ENCODE measurements around the gene HEPN1. TPM values are rescaled to one million over a fixed set of nuclear protein-coding genes. Genes with fewer than 3 reads are reported as not detected.

HEPN1 gene
- total and polyA plus RNA-seq, 2 of the 8 experiments (the other 6 are each of a cell fraction or from before 2014, with no cell fraction given), result not detected

GRCh38 chr11:124916370-124916710, 2.7 kb upstream of the HEPN1 start:
- Histone ChIP-seq H3K14ac (ENCODE audit: insufficient read length) (no peak overlapping the region), H2BK5ac (ENCODE audit: low read depth, low read length) (no peak overlapping the region), H3K23ac (ENCODE audit: insufficient read length) (no peak overlapping the region), H3K4me2 (ENCODE audit: insufficient read depth in 1 of 2, low read depth in 2 of 2, low read length in 2 of 2) (no peak overlapping the region), H4K91ac (replicated peaks; ENCODE audit: insufficient read length, low read length) (no peak overlapping the region), H3K9ac (replicated peaks in 1 of 4; ENCODE audit: extremely low read depth in 1 of 4, low read depth in 3 of 4, low read length in 3 of 4) (no peak overlapping the region), H2BK15ac (ENCODE audit: low read length) (no peak overlapping the region), H4K5ac (ENCODE audit: insufficient read length, low read depth, low read length) (no peak overlapping the region), H3K27ac (ENCODE audit: low read depth, low read length) (no peak overlapping the region), H2BK12ac (ENCODE audit: low read depth, low read length) (no peak overlapping the region), H3K79me2 (ENCODE audit: control insufficient read depth in 1 of 2, insufficient read depth in 2 of 2, low read length in 2 of 2) (no peaks in the 10 kb centered on the region), H3K18ac (ENCODE audit: extremely low read depth, low read length) (no peak overlapping the region), H4K20me1 (replicated peaks in 1 of 2; ENCODE audit: control insufficient read depth in 1 of 2, insufficient read depth in 2 of 2, low read length in 2 of 2) (no peaks in the 10 kb centered on the region), H3K23me2 (ENCODE audit: low read depth, low read length) (peaks cover 5% of the 10 kb centered on the region), H2AFZ (ENCODE audit: low read length) (no peak overlapping the region), H3K4me1 (replicated peaks in 1 of 4; ENCODE audit: control insufficient read depth in 3 of 4, insufficient read depth in 4 of 4, low read length in 3 of 4) (peaks cover 0 to 4% (median 2%) of the 10 kb centered on the region in 4 experiments; a peak in 3 of 7 replicates), H3K36me3 (ENCODE audit: control insufficient read depth in 2 of 4, insufficient read depth in 4 of 4, low read length in 3 of 4) (no peaks in the 10 kb centered on the region), H3K79me1 (ENCODE audit: low read depth, low read length) (no peaks in the 10 kb centered on the region), H2BK20ac (ENCODE audit: low read length) (no peak overlapping the region), H3K4me3 (ENCODE audit: extremely low read depth in 1 of 4, insufficient read depth in 2 of 4, low read depth in 3 of 4, low read length in 4 of 4) (no peak overlapping the region), H2BK120ac (replicated peaks; ENCODE audit: low read depth, low read length) (no peak overlapping the region), H4K8ac (ENCODE audit: extremely low read depth, insufficient read depth, low read length) (no peak overlapping the region), H3K9me3 (ENCODE audit: insufficient read depth in 2 of 2, low read depth in 1 of 2, low read length in 1 of 2) (peaks cover 0 to 8% of the 10 kb centered on the region in 2 experiments; a peak in 2 of 4 replicates), H3K4ac (replicated peaks; ENCODE audit: insufficient read length, low read depth, low read length) (no peak overlapping the region), H3K56ac (replicated peaks; ENCODE audit: insufficient read length, low read depth, low read length) (no peak overlapping the region), H2AK5ac (ENCODE audit: low read depth, low read length) (no peak overlapping the region), H3K27me3 (replicated peaks in 1 of 4; ENCODE audit: control insufficient read depth in 3 of 4, extremely low read depth in 1 of 4, insufficient read depth in 3 of 4, low read length in 3 of 4) (peaks cover 2 to 25% (median 19%) of the 10 kb centered on the region in 4 experiments)
- FAIRE-seq (no peak), DNase-seq (ENCODE audit: low read depth in 1 of 2, low spot score in 2 of 2) (no peak)
- ChIA-PET CTCF (ENCODE audit: partially characterized antibody) (interaction anchor here (0.8 to 1.9 kb wide), 4 partner anchors 18 to 79 kb away, joined by 3 to 6 read pairs (median 4); no protein-coding TSS in a partner anchor), POLR2A (ENCODE audit: partially characterized antibody) (no interaction called here)
- TF ChIP-seq ASH2L (IDR thresholded peaks at IDR 0.05; ENCODE audit: low read length), result no peak
- TF ChIP-seq RAD21 (IDR thresholded peaks at IDR 0.05 in 1 of 2, conservative IDR thresholded peaks at IDR 0.05 in 1 of 2; ENCODE audit: low read depth in 2 of 2, low read length in 2 of 2), result no peak
- no peak for TF ChIP-seq RFX5 (IDR thresholded peaks at IDR 0.05; ENCODE audit: borderline replicate concordance, low read depth, low read length)
- TF ChIP-seq CTCF (IDR thresholded peaks at IDR 0.05; ENCODE audit: control extremely low read depth in 1 of 3, insufficient read depth in 1 of 3, low read depth in 1 of 3, low read length in 3 of 3), result no peak
- TF ChIP-seq SP4 (IDR thresholded peaks at IDR 0.05; ENCODE audit: low read length), result no peak
- TF ChIP-seq MAX (IDR thresholded peaks at IDR 0.05), result no peak
